Measurements from ENCODE around the gene SIRT1. TPM values are rescaled to one million over a fixed set of nuclear protein-coding genes. Genes with fewer than 3 reads are reported as not detected.
A peak's percentile ranks its signal among the peaks of the same experiment; 100 is the strongest.

The SIRT1 gene
- total and polyA plus RNA-seq, 2 donors (not counting 1 experiment from before 2014, with no cell fraction given), result 17.0 to 21.1 TPM

GRCh38 chr10:67849331-67850011 lies 35.0 kb upstream of the SIRT1 start:
- H3K4me3 ChIP-seq (replicated peaks in 1 of 4; ENCODE audit: control extremely low read depth in 1 of 4, insufficient read depth in 1 of 4, low read depth in 3 of 4, low read length in 4 of 4), result peak overlapping the region; percentile 60 to 95 (median 80)
- peak overlapping the region; percentile 61 for H3K4me2 ChIP-seq (ENCODE audit: extremely low read depth, insufficient read depth, low read length)
- H3K79me2 ChIP-seq (ENCODE audit: control insufficient read depth, insufficient read depth, low read length), result no peaks in the 10 kb centered on the region
- peak overlapping the region; percentile 66 for H3K9ac ChIP-seq (ENCODE audit: insufficient read depth, low read length)
- H3K27me3 ChIP-seq (ENCODE audit: control insufficient read depth, insufficient read depth, low read length), result no peaks in the 10 kb centered on the region
- no peaks in the 10 kb centered on the region for H3K9me3 ChIP-seq (ENCODE audit: control insufficient read depth, insufficient read depth, low read depth, low read length)
- H4K20me1 ChIP-seq (ENCODE audit: control insufficient read depth, extremely low read depth, insufficient read depth, low read length), result no peaks in the 10 kb centered on the region
- TF ChIP-seq EZH2 (IDR thresholded peaks at IDR 0.05; ENCODE audit: low read length, missing control alignments), result no peak
- TF ChIP-seq CTCF (conservative IDR thresholded peaks at IDR 0.05 in 1 of 2, IDR thresholded peaks at IDR 0.05 in 1 of 2; ENCODE audit: low read depth in 1 of 2, low read length in 2 of 2), result no peak
- no peaks in the 10 kb centered on the region for H3K4me1 ChIP-seq (ENCODE audit: control insufficient read depth, extremely low read depth, insufficient read depth, low read length)
- peak; percentile 94 to 97 for DNase-seq (ENCODE audit: low read depth in 2 of 2)
- H2AFZ ChIP-seq (ENCODE audit: low read length), result peak overlapping the region; percentile 81
- H3K27ac ChIP-seq (ENCODE audit: insufficient read depth, low read length), result peak overlapping the region; percentile 87
- H3K36me3 ChIP-seq (ENCODE audit: control insufficient read depth, insufficient read depth, low read length), result no peaks in the 10 kb centered on the region

- Histone ChIP-seq H3K4me1 (ENCODE audit: control insufficient read depth, extremely low read depth, insufficient read depth, low read length) (no peaks in the 10 kb centered on the region), H3K4me2 (ENCODE audit: extremely low read depth, insufficient read depth, low read length) (no peak overlapping the region), H3K27me3 (ENCODE audit: control insufficient read depth, insufficient read depth, low read length) (no peaks in the 10 kb centered on the region), H3K36me3 (ENCODE audit: control insufficient read depth, insufficient read depth, low read length) (no peaks in the 10 kb centered on the region), H2AFZ (ENCODE audit: low read length) (no peak overlapping the region), H4K20me1 (ENCODE audit: control insufficient read depth, extremely low read depth, insufficient read depth, low read length) (no peaks in the 10 kb centered on the region), H3K4me3 (replicated peaks in 1 of 4; ENCODE audit: control extremely low read depth in 1 of 4, insufficient read depth in 1 of 4, low read depth in 3 of 4, low read length in 4 of 4) (no peak overlapping the region), H3K79me2 (ENCODE audit: control insufficient read depth, insufficient read depth, low read length) (no peaks in the 10 kb centered on the region), H3K27ac (ENCODE audit: insufficient read depth, low read length) (no peak overlapping the region), H3K9ac (ENCODE audit: insufficient read depth, low read length) (no peak overlapping the region), H3K9me3 (ENCODE audit: control insufficient read depth, insufficient read depth, low read depth, low read length) (no peaks in the 10 kb centered on the region)
- TF ChIP-seq EZH2 (IDR thresholded peaks at IDR 0.05; ENCODE audit: low read length, missing control alignments) (no peak), CTCF (conservative IDR thresholded peaks at IDR 0.05 in 1 of 2, IDR thresholded peaks at IDR 0.05 in 1 of 2; ENCODE audit: low read depth in 1 of 2, low read length in 2 of 2) (no peak)
- no peak for DNase-seq (ENCODE audit: low read depth in 2 of 2)
Observed at GRCh38 chr10:67851186-67851585, 33.3 kb upstream of the SIRT1 start.

- H3K36me3 ChIP-seq (ENCODE audit: control insufficient read depth, insufficient read depth, low read length), result no peaks in the 10 kb centered on the region
- no peaks in the 10 kb centered on the region for H3K4me1 ChIP-seq (ENCODE audit: control insufficient read depth, extremely low read depth, insufficient read depth, low read length)
- TF ChIP-seq CTCF (conservative IDR thresholded peaks at IDR 0.05 in 1 of 2, IDR thresholded peaks at IDR 0.05 in 1 of 2; ENCODE audit: low read depth in 1 of 2, low read length in 2 of 2) (no peak), EZH2 (IDR thresholded peaks at IDR 0.05; ENCODE audit: low read length, missing control alignments) (no peak)
- DNase-seq (ENCODE audit: low read depth in 2 of 2), result no peak
- no peak overlapping the region for H3K27ac ChIP-seq (ENCODE audit: insufficient read depth, low read length)
- H4K20me1 ChIP-seq (ENCODE audit: control insufficient read depth, extremely low read depth, insufficient read depth, low read length), result no peaks in the 10 kb centered on the region
- no peak overlapping the region for H3K9ac ChIP-seq (ENCODE audit: insufficient read depth, low read length)
- H3K27me3 ChIP-seq (ENCODE audit: control insufficient read depth, insufficient read depth, low read length), result no peaks in the 10 kb centered on the region
- no peaks in the 10 kb centered on the region for H3K9me3 ChIP-seq (ENCODE audit: control insufficient read depth, insufficient read depth, low read depth, low read length)
- H3K4me3 ChIP-seq (replicated peaks in 1 of 4; ENCODE audit: control extremely low read depth in 1 of 4, insufficient read depth in 1 of 4, low read depth in 3 of 4, low read length in 4 of 4), result no peak overlapping the region
- H3K4me2 ChIP-seq (ENCODE audit: extremely low read depth, insufficient read depth, low read length), result no peak overlapping the region
- no peaks in the 10 kb centered on the region for H3K79me2 ChIP-seq (ENCODE audit: control insufficient read depth, insufficient read depth, low read length)
- no peak overlapping the region for H2AFZ ChIP-seq (ENCODE audit: low read length)
Observed at GRCh38 chr10:67852761-67853160, 31.7 kb upstream of the SIRT1 start.

Data from fibroblast of lung (primary cell).